ENCODE data around the gene SMAD5. TPM values are rescaled to one million over a fixed set of nuclear protein-coding genes. Genes with fewer than 3 reads are reported as not detected.

The SMAD5 gene
- total RNA-seq, 1 donor from 2014 or later, result 40.1 TPM

DNA sequence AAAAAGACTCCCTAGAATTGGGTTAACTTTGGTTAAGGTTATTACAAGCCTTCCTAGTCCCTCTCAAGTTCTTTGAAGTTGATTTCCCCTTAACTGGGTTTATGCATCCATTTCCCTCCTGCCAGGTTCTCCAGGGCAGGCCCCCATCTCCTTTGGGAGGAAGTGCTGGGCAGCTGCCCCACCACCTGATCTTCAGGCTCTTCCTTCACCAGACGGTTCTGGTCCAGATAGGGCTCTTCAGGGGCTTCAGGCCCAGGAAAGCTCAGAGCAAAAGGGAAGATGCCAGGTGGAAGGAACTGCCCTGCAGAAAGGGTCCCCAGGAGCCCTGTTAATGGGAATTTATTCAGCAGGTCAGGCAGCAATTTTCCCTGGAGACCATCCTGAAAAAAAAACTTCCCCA lies 58.3 kb downstream of the SMAD5 start:
- H3K27me3 ChIP-seq (ENCODE audit: control insufficient read depth, insufficient read depth, low read length), result peaks cover 40% of the 10 kb centered on the region
- TF ChIP-seq, protein P1, sequence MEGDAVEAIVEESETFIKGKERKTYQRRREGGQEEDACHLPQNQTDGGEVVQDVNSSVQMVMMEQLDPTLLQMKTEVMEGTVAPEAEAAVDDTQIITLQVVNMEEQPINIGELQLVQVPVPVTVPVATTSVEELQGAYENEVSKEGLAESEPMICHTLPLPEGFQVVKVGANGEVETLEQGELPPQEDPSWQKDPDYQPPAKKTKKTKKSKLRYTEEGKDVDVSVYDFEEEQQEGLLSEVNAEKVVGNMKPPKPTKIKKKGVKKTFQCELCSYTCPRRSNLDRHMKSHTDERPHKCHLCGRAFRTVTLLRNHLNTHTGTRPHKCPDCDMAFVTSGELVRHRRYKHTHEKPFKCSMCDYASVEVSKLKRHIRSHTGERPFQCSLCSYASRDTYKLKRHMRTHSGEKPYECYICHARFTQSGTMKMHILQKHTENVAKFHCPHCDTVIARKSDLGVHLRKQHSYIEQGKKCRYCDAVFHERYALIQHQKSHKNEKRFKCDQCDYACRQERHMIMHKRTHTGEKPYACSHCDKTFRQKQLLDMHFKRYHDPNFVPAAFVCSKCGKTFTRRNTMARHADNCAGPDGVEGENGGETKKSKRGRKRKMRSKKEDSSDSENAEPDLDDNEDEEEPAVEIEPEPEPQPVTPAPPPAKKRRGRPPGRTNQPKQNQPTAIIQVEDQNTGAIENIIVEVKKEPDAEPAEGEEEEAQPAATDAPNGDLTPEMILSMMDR (IDR thresholded peaks at IDR 0.05; ENCODE audit: insufficient read depth, low read length, poor library complexity, severe bottlenecking), result no peak

DNA sequence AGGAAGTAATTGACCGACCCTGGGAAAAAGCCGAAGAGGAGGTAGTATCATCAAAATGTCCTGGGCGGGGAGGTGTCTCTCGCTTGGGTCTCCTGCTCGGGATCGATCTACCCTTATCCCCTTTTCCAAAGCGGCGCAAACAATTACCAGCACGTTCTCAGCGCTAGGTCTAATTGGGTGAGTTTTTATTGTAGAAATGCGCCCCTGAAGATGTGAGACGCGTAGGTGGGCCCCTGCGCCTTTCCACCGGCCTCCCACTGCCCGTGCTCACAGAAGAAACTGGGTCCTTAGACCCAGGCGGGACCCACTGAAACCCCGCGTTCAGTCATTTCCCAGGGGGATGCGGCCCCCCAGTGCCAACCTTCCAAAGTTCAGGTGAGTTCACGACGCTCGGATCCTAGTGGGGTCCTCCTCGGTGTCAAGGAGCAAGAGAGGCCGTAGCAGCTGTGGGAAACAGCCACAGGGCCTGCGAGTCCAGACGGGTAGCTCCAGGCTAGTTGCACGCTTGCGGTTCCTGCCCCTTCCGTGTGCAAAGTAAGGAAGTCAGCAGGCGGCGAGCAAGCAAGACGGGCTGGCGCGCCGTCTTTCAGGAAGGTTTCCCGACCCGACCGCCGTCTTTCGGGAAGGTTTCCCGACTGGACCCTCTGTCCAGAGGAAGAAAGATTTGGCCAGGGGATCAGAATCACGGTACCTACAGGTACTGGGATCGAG lies 58.8 kb downstream of the SMAD5 start:
- no peak for DNase-seq (ENCODE audit: low read depth)
- peaks cover 40% of the 10 kb centered on the region for H3K27me3 ChIP-seq (ENCODE audit: control insufficient read depth, insufficient read depth, low read length)
- TF ChIP-seq, protein P1 (IDR thresholded peaks at IDR 0.05; ENCODE audit: insufficient read depth, low read length, poor library complexity, severe bottlenecking), result no peak
- H3K4me3 ChIP-seq (ENCODE audit: low read depth, low read length), result peak overlapping the region; percentile 35
- H3K36me3 ChIP-seq (ENCODE audit: control insufficient read depth, insufficient read depth, low read length), result no peaks in the 10 kb centered on the region

More for the DNA sequence above, 58.3 kb downstream of the SMAD5 start:
- Histone ChIP-seq H3K4me3 (ENCODE audit: low read depth, low read length) (no peak overlapping the region), H3K36me3 (ENCODE audit: control insufficient read depth, insufficient read depth, low read length) (peaks cover 2% of the 10 kb centered on the region)
- DNase-seq (ENCODE audit: low read depth), result no peak

DNA sequence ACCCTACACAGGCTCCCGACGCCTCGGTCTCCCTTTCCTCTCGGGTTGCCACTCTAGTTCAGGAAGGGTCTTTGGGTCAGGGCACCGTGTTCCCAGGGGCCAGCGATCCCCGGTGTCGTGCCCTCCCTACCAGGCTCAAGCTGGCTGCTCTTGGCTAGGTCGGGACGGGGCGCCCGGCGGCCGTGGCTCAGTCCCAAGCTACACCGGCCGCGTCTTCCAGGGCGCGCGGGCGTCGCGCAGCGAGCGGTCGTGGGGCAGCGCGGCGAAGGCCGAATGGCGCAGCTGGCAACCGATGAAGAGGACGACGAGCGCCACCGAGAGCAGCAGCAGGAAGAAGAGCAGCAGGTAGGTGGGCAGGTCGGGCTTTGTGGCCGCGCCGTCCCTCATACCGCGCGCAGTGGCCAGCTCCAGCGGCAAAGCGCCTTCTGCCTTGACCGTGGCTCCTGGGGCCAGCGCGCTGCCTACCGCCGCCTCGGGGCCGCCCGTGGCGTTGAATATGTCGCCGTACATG lies 59.4 kb downstream of the SMAD5 start:
- TF ChIP-seq, protein P1 (IDR thresholded peaks at IDR 0.05; ENCODE audit: insufficient read depth, low read length, poor library complexity, severe bottlenecking), result no peak
- Histone ChIP-seq H3K27me3 (ENCODE audit: control insufficient read depth, insufficient read depth, low read length) (peaks cover 40% of the 10 kb centered on the region), H3K4me3 (ENCODE audit: low read depth, low read length) (peak overlapping the region; percentile 35), H3K36me3 (ENCODE audit: control insufficient read depth, insufficient read depth, low read length) (no peaks in the 10 kb centered on the region)
- DNase-seq (ENCODE audit: low read depth), result no peak

DNA sequence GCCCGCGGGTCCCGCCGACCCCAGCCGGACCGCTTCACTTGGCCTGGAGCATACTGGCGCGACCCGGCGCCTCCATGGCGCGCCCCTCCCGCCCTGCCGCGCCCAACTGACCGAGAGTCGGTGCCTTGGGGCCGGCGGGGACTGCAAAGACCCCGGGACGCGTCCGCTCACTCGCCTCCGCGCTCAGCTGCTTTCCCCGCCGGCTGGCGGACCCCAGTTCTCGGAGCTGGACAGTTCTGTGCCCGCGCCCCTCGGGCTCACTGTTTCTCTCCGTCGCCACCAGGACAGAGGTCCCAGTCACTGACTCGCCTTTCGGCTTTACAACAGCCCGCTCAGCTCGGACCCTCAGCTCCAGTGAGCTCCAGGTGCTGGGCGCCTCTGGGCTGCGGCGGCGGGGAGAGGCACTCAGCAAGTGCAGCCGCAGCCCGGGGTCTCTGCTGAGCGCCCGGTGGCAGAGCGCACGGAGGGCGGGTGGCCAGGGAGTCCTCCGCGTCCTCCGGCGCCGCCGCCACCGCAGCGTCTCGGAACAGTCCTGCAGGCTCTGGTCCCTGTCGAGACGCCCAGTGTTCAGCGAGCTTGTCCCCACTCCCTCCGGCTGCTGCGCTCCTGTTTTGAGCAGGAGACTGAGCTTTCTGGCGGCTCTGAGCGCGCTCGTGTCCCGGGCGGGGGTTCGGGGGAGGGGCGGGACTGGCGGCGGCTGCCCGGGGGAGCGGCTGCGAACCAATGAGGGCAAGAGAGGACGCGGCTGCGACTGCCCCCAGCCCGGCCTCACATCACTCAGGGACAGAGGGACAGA lies 60.1 kb downstream of the SMAD5 start, which contains the start of gene SMIM32:
TSS of gene SMIM32 (minus strand) at position 637 of the 796 bp plus-strand sequence. CDS start 638 bp downstream, outside the sequence.
- TF ChIP-seq, protein P1 (IDR thresholded peaks at IDR 0.05; ENCODE audit: insufficient read depth, low read length, poor library complexity, severe bottlenecking), result no peak

DNA sequence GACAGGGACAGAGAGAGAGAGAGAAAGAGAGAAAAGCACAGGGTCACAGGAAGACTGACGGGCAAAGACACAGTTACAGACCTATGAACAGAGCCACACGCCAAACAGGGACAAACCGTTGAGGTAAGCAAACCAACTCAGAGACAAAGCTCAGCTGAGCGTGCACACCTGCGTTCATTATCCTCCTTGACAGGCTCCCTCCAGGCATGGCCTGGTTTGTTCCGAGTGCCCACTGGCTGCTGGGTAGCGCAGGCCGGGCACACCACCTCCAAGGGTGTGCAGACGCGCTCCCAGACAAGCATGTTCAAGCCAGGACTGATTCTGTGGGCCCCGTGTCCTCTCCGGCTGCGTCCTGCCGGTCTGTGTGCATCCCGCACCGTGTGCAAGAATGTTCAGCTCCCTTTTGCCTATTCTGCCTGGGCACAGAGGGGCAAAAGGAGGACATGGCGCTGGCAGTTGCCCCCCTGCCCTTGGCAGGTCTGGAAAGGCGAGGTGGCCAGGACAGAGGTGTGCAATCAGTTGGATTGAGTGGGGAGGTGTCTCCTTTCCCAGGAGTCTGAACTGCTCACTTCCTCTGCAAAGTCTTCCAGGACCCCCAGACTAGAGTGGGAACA lies 60.8 kb downstream of the SMAD5 start:
- DNase-seq (ENCODE audit: low read depth), result no peak
- Histone ChIP-seq H3K27me3 (ENCODE audit: control insufficient read depth, insufficient read depth, low read length) (peaks cover 40% of the 10 kb centered on the region), H3K36me3 (ENCODE audit: control insufficient read depth, insufficient read depth, low read length) (no peaks in the 10 kb centered on the region), H3K4me3 (ENCODE audit: low read depth, low read length) (peak overlapping the region; percentile 35)
- TF ChIP-seq, protein P1 (IDR thresholded peaks at IDR 0.05; ENCODE audit: insufficient read depth, low read length, poor library complexity, severe bottlenecking), result no peak

More for the DNA sequence above, 60.1 kb downstream of the SMAD5 start, which contains the start of gene SMIM32:
- H3K27me3 ChIP-seq (ENCODE audit: control insufficient read depth, insufficient read depth, low read length), result peaks cover 40% of the 10 kb centered on the region
- DNase-seq (ENCODE audit: low read depth), result no peak
- H3K4me3 ChIP-seq (ENCODE audit: low read depth, low read length), result peak within 1 kb of the TSS; percentile 35
- H3K36me3 ChIP-seq (ENCODE audit: control insufficient read depth, insufficient read depth, low read length), result no peaks in the 10 kb centered on the region
